Vagina (tissue), 2 donors: Measurements from ENCODE around the gene MACROD2. TPM values are rescaled to one million over a fixed set of nuclear protein-coding genes. Genes with fewer than 3 reads are reported as not detected.
"Not testable (repeated sequence)": the region's sequence is repeated elsewhere in the genome, so short reads cannot be mapped to it uniquely, and the experiment has no call there.

Experiments
- DNase-seq, 2 donors: peaks; one replicate each; pipeline ENCODE4 v3.0.0-alpha.2; 2017; ENCODE audit errors: extremely low spot score in 2 of 2
- H3K27ac ChIP-seq: fragments of 200-600 bp; sonication (generic); one replicate; pipeline ENCODE4 v1.5.1; 2019
- H3K27me3 ChIP-seq: fragments of 200-600 bp; sonication (generic); one replicate; pipeline ENCODE4 v1.5.1; 2019
- H3K36me3 ChIP-seq, 2 donors: fragments of 200-600 bp; sonication (generic); one replicate each; pipeline ENCODE4 v1.5.1; 2017 to 2019
- H3K4me1 ChIP-seq: fragments of 200-600 bp; sonication (generic); one replicate; pipeline ENCODE4 v1.5.1; 2019
- H3K4me3 ChIP-seq, 2 donors: fragments of 200-600 bp; sonication (generic); 1 replicate in 1 of 2; 2 replicates in 1 of 2; pipeline ENCODE4 v1.5.1; 2016 to 2019
- H3K9me3 ChIP-seq: fragments of 200-600 bp; sonication (generic); one replicate; pipeline ENCODE4 v1.5.1; 2019
- POLR2A ChIP-seq, 2 donors: fragments of 450-650 bp; IDR thresholded peaks; one replicate each; pipeline ENCODE4 v1.6.1; 2017; ENCODE audit warnings: antibody characterized with exemption in 2 of 2, mild to moderate bottlenecking in 2 of 2, moderate library complexity in 2 of 2
- POLR2AphosphoS5 ChIP-seq, 2 donors: sonication (generic); formaldehyde crosslinking; IDR thresholded peaks; one replicate each; pipeline ENCODE4 v1.9.0; 2017; ENCODE audit warnings: antibody characterized with exemption in 2 of 2, mild to moderate bottlenecking in 2 of 2, low read depth in 1 of 2; ENCODE audit not compliant: insufficient read depth in 1 of 2
- intact Hi-C: fragments of 100-400 bp; cut with DNase I; formaldehyde crosslinking; loops from one replicate; pipeline ENCODE4 v1.15.1; 2023
- total RNA-seq: library from RNA; depleted of rRNA; stranded (reverse); fragments of >200 nt; gene quantifications from one replicate; pipeline ENCODE4 v1.2.3, GENCODE V29; 2016
- TF ChIP-seq, protein P1 (sequence below), 3 experiments: fragments of 450-650 bp in 2 of 3; fragments of 200-600 bp in 1 of 3; sonication (generic) in 1 of 3; IDR thresholded peaks; one replicate each; pipeline ENCODE4 v1.5.1; 2017 to 2019; ENCODE audit warnings: antibody characterized with exemption in 3 of 3, mild to moderate bottlenecking in 2 of 3, moderate library complexity in 2 of 3

Gene MACROD2
- total RNA-seq, 1 donor from 2014 or later: 12.5 TPM

DNA sequence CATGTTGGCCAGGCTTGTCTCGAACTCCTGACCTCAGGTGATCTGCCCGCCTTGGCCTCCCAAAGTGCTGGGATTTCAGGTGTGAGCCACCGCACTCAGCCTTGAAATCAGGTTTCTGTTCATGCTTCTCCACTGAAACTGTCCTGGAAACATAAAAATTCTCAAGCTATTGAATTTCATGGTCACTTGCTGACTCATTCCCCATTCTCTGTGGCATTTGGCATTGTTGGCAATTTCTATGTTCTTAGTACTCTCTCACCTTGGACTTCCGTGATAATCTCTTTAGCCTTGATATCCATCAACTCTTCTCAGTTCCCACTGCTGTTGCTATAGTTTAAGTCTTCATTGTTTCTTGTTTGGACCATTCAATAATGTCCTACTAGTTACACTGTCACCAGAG, 11.1 kb upstream of the MACROD2 start:
- Histone ChIP-seq H3K4me1 (no peaks in the 10 kb centered on the region), H3K4me3 (no peak overlapping the region), H3K9me3 (no peaks in the 10 kb centered on the region), H3K36me3 (no peaks in the 10 kb centered on the region), H3K27me3 (no peaks in the 10 kb centered on the region), H3K27ac (no peak overlapping the region)
- no peak for DNase-seq
- TF ChIP-seq POLR2AphosphoS5 (IDR thresholded peaks at IDR 0.05; ENCODE audit: insufficient read depth in 1 of 2, low read depth in 1 of 2): no peak
- intact Hi-C loops: no loop called here

DNA sequence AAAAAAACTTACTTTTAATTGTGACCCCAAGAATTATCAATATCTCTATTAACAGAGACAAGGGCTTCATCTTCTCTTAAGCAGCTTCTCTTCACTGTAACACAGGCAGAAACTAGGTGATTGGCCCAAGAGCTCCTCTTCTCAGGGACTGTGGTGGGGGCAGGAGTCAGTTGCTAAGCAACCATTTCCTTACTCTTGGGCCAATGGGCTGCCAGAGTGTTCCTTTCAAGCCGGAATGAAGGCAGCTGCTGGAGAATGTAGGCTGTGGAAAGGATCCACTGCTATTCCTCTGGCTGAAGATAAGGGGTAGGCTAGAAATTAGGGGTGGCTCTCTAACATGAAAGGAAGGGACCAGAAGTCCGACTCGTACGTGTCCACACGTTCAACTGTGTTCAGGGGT, 4.9 kb upstream of the MACROD2 start, which contains the start of gene SEL1L2:
Gene SEL1L2, minus strand, starts transcription at position 150 of the 400 bp plus-strand sequence. Its CDS starts 80 bp downstream, at position 70.
- no peak for DNase-seq
- Histone ChIP-seq H3K27me3 (no peaks in the 10 kb centered on the region), H3K9me3 (no peaks in the 10 kb centered on the region), H3K27ac (no peak within 1 kb of the TSS), H3K4me3 (no peak within 1 kb of the TSS), H3K36me3 (no peaks in the 10 kb centered on the region), H3K4me1 (no peaks in the 10 kb centered on the region)
- intact Hi-C loops: no loop called here
- TF ChIP-seq, protein P1, sequence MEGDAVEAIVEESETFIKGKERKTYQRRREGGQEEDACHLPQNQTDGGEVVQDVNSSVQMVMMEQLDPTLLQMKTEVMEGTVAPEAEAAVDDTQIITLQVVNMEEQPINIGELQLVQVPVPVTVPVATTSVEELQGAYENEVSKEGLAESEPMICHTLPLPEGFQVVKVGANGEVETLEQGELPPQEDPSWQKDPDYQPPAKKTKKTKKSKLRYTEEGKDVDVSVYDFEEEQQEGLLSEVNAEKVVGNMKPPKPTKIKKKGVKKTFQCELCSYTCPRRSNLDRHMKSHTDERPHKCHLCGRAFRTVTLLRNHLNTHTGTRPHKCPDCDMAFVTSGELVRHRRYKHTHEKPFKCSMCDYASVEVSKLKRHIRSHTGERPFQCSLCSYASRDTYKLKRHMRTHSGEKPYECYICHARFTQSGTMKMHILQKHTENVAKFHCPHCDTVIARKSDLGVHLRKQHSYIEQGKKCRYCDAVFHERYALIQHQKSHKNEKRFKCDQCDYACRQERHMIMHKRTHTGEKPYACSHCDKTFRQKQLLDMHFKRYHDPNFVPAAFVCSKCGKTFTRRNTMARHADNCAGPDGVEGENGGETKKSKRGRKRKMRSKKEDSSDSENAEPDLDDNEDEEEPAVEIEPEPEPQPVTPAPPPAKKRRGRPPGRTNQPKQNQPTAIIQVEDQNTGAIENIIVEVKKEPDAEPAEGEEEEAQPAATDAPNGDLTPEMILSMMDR (IDR thresholded peaks at IDR 0.05): no peak
- TF ChIP-seq POLR2A (IDR thresholded peaks at IDR 0.05) (no peak), POLR2AphosphoS5 (IDR thresholded peaks at IDR 0.05; ENCODE audit: insufficient read depth in 1 of 2, low read depth in 1 of 2) (no peak)

DNA sequence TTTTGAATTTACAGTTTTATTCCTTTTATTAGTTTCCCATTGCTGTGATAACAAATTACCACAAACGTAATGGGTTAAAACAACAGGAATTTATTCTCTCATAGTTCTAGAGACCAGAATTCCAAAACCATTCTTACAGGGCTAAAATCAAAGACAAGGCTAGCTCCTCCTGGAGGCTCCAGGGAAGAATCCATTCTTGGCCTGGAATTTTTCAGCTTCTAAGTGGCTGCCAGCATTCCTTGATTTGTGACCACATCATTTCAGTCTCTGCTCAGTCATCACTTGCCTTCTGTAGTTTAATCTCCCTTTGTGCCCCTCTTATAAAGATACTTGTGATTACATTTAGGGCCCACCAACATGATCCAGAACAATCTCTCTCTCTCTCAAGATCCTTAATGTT, 4.0 kb upstream of the MACROD2 start:
- Histone ChIP-seq H3K27me3 (no peaks in the 10 kb centered on the region), H3K4me1 (no peaks in the 10 kb centered on the region), H3K36me3 (no peaks in the 10 kb centered on the region), H3K9me3 (no peaks in the 10 kb centered on the region), H3K27ac (no peak overlapping the region), H3K4me3 (no peak overlapping the region)
- no peak for DNase-seq
- TF ChIP-seq, protein P1 (IDR thresholded peaks at IDR 0.05): no peak
- TF ChIP-seq POLR2AphosphoS5 (IDR thresholded peaks at IDR 0.05; ENCODE audit: insufficient read depth in 1 of 2, low read depth in 1 of 2) (no peak), POLR2A (IDR thresholded peaks at IDR 0.05) (no peak)
- intact Hi-C loops: no loop called here

DNA sequence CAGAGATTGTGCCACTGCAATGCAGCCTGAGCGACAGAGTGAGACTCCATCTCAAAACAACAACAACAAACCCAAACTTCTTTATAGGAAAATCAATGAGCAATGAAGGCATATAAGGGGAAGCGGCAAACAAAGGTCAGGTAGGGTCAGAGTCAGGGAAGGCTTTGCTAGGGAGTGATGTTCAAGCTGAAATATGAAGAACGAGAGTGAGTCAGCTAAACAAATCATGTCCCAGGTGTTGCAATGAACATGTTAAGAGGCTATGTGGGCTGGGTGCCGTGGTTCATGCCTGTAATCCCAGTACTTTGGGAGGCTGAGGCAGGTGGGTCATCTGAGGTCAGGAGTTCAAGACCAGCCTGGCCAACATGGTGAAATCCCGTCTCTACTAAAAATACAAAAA, 3.4 kb upstream of the MACROD2 start:
- H3K27me3 ChIP-seq, DNase-seq, H3K4me3 ChIP-seq, H3K9me3 ChIP-seq, H3K4me1 ChIP-seq, intact Hi-C loops, H3K27ac ChIP-seq, H3K36me3 ChIP-seq: not testable (repeated sequence)

DNA sequence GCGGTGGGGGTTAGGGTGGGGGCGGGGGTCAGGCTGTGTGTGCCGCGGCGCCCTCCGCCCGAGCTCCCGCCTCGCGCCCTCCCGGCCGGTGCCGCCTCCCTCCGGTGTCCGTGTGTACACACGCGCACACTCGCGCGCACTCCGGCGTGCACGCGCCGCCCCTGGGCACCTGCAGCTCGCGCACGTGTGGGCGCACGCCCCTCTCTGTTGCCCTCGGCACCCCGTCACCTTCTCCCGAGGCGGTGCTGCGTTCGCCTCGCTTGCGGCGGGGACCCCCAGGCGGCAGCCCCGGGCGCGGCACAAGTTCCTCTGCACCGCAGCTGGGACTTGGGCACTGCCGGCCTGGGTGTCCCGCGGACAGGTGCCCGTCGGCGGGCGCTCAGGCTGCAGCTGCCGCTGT, 525 bp downstream of the MACROD2 start:
- Histone ChIP-seq H3K27ac (peak overlapping the region; percentile 45), H3K36me3 (no peaks in the 10 kb centered on the region), H3K4me3 (peak overlapping the region; percentile 67 to 94), H3K4me1 (peaks cover 7% of the 10 kb centered on the region), H3K27me3 (no peaks in the 10 kb centered on the region), H3K9me3 (no peaks in the 10 kb centered on the region)
- intact Hi-C loops: no loop called here
- DNase-seq: no peak
- TF ChIP-seq POLR2AphosphoS5 (IDR thresholded peaks at IDR 0.05; ENCODE audit: insufficient read depth in 1 of 2, low read depth in 1 of 2) (no peak), POLR2A (IDR thresholded peaks at IDR 0.05) (no peak)
- TF ChIP-seq, protein P1 (IDR thresholded peaks at IDR 0.05): no peak

DNA sequence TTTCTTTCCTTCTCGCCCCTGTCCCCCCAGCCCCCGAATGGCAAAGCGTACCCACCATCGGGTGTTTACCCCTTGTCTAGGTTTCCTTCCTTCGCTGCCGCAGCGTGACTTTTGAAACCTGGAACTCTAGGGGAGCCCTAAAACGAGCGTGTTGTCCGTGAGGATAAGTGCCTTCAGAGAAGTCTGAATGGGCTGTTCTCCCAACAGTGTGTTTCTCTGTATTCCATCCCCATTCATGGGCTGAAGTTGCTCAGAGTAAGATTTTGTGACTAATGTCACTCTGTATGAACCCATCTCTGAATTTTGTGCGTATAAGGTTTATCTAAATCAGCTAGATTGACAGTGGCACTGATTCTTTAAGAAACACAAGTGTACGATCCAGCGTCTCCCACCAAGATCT, 949 bp downstream of the MACROD2 start:
- Histone ChIP-seq H3K36me3 (no peaks in the 10 kb centered on the region), H3K9me3 (no peaks in the 10 kb centered on the region), H3K27ac (peak overlapping the region; percentile 45), H3K4me3 (peak overlapping the region; percentile 67 to 94), H3K4me1 (peaks cover 7% of the 10 kb centered on the region), H3K27me3 (no peaks in the 10 kb centered on the region)
- TF ChIP-seq, protein P1 (IDR thresholded peaks at IDR 0.05): no peak
- no peak for TF ChIP-seq POLR2AphosphoS5 (IDR thresholded peaks at IDR 0.05; ENCODE audit: insufficient read depth in 1 of 2, low read depth in 1 of 2)
- intact Hi-C loops: no loop called here
- no peak for DNase-seq
